NB4 (cell line): ENCODE measurements around the gene PTCD2.

Source experiments
- MAX ChIP-seq: IDR thresholded peaks from 2 replicates; pipeline ENCODE4 v1.6.1; 2011; ENCODE audit warnings: low read depth, low read length
- MYC ChIP-seq: IDR thresholded peaks from 2 replicates; pipeline ENCODE4 v1.6.1; 2011; ENCODE audit warnings: low read depth, low read length
- POLR2A ChIP-seq: IDR thresholded peaks from 2 replicates; pipeline ENCODE4 v1.6.1; 2011; ENCODE audit warnings: mild to moderate bottlenecking; ENCODE audit not compliant: insufficient read length; ENCODE audit errors: extremely low read depth
- TF ChIP-seq, protein P1 (sequence below): IDR thresholded peaks from one replicate; pipeline ENCODE4 v1.5.1; 2012; ENCODE audit warnings: low read depth, low read length

GRCh38 chr5:72372923-72373322, 52.8 kb downstream of the PTCD2 start:
- TF ChIP-seq, protein P1, sequence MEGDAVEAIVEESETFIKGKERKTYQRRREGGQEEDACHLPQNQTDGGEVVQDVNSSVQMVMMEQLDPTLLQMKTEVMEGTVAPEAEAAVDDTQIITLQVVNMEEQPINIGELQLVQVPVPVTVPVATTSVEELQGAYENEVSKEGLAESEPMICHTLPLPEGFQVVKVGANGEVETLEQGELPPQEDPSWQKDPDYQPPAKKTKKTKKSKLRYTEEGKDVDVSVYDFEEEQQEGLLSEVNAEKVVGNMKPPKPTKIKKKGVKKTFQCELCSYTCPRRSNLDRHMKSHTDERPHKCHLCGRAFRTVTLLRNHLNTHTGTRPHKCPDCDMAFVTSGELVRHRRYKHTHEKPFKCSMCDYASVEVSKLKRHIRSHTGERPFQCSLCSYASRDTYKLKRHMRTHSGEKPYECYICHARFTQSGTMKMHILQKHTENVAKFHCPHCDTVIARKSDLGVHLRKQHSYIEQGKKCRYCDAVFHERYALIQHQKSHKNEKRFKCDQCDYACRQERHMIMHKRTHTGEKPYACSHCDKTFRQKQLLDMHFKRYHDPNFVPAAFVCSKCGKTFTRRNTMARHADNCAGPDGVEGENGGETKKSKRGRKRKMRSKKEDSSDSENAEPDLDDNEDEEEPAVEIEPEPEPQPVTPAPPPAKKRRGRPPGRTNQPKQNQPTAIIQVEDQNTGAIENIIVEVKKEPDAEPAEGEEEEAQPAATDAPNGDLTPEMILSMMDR: no peak
- TF ChIP-seq MAX (no peak), POLR2A (no peak), MYC (no peak)
